Measurements from ENCODE around the gene SCAF1. TPM values are rescaled to one million over a fixed set of nuclear protein-coding genes. Genes with fewer than 3 reads are reported as not detected.

SCAF1 gene
- total and polyA plus RNA-seq, 9 of the 15 experiments (the other 6 are each of a cell fraction or from before 2014, with no cell fraction given) = 0.20 to 79.0 (median 4.9) TPM

- TF ChIP-seq MTA2 (IDR thresholded peaks at IDR 0.05; ENCODE audit: low read depth) (no peak), ZSCAN32 (CRISPR knock-in tag; IDR thresholded peaks at IDR 0.05) (no peak), CEBPZ (IDR thresholded peaks at IDR 0.05; ENCODE audit: borderline replicate concordance, low read depth, low read length) (peak; percentile 97), FOXM1 (IDR thresholded peaks at IDR 0.05; ENCODE audit: low read depth) (peak; percentile 32; the same call in 1 of the 2 replicates), FOXM1 (CRISPR knock-in tag; IDR thresholded peaks at IDR 0.05; ENCODE audit: low read depth) (no peak), ZNF668 (CRISPR knock-in tag; IDR thresholded peaks at IDR 0.05) (no peak), FOXO4 (CRISPR knock-in tag; IDR thresholded peaks at IDR 0.05) (no peak), ZNF830 (CRISPR knock-in tag; IDR thresholded peaks at IDR 0.05) (no peak), USF1 (CRISPR knock-in tag; IDR thresholded peaks at IDR 0.05) (no peak), HDAC1 (IDR thresholded peaks at IDR 0.05) (no peak), ZFP36 (IDR thresholded peaks at IDR 0.05; ENCODE audit: low read depth, low read length, partially characterized antibody) (no peak), NCOR1 (IDR thresholded peaks at IDR 0.05) (no peak), MXD1 (CRISPR knock-in tag; IDR thresholded peaks at IDR 0.05; ENCODE audit: borderline replicate concordance, poor library complexity, severe bottlenecking) (no peak), ESRRB (CRISPR knock-in tag; IDR thresholded peaks at IDR 0.05; ENCODE audit: borderline replicate concordance) (no peak), FOXA1 (IDR thresholded peaks at IDR 0.05; ENCODE audit: borderline replicate concordance) (no peak), RAD21 (CRISPR knock-in tag; conservative IDR thresholded peaks at IDR 0.05 in 1 of 2, IDR thresholded peaks at IDR 0.05 in 1 of 2) (no peak), ZNF253 (CRISPR knock-in tag; conservative IDR thresholded peaks at IDR 0.05) (no peak), MLLT1 (IDR thresholded peaks at IDR 0.05) (peak in 1 of 2 experiments; percentile 86; a peak in 2 of 4 replicates), RBM14 (IDR thresholded peaks at IDR 0.05; ENCODE audit: borderline replicate concordance, insufficient read depth, low read depth, low read length) (no peak), HBP1 (CRISPR knock-in tag; IDR thresholded peaks at IDR 0.05) (no peak)
Observed at GRCh38 chr19:49676784-49677230, 34.8 kb downstream of the SCAF1 start (continued).

All from K562 (cell line).